Spleen (tissue), 13 donors: ENCODE measurements around the gene C4A. TPM values are rescaled to one million over a fixed set of nuclear protein-coding genes. Genes with fewer than 3 reads are reported as not detected.
"Not testable (repeated sequence)": the region's sequence is repeated elsewhere in the genome, so short reads cannot be mapped to it uniquely, and the experiment has no call there.

Source experiments
- DNase-seq: peaks from one replicate; pipeline ENCODE4 v3.0.0-alpha.2; 2020
- H3K27ac ChIP-seq, 8 donors: fragments of 200-600 bp; sonication (generic) in 7 of 8; 1 replicate in 4 of 8; 2 replicates in 4 of 8; pipeline versions ENCODE4 v1.5.0 to v1.8.0; 2016 to 2021; ENCODE audit warnings: inconsistent platforms in 4 of 8, mild to moderate bottlenecking in 4 of 8, moderate library complexity in 1 of 8
- H3K27me3 ChIP-seq, 7 donors: fragments of 200-600 bp; sonication (generic) in 6 of 7; replicated peaks in 1 of 7; 1 replicate in 4 of 7; 2 replicates in 3 of 7; pipeline versions ENCODE4 v1.5.0 to v1.8.0; 2016 to 2021; ENCODE audit warnings: inconsistent platforms in 3 of 7, mild to moderate bottlenecking in 1 of 7
- H3K36me3 ChIP-seq, 6 donors: fragments of 200-600 bp; sonication (generic) in 5 of 6; 1 replicate in 4 of 6; 2 replicates in 2 of 6; pipeline versions ENCODE4 v1.5.0 to v1.8.0; 2016 to 2021; ENCODE audit warnings: inconsistent platforms in 2 of 6
- H3K4me1 ChIP-seq, 6 donors: fragments of 200-600 bp; sonication (generic) in 5 of 6; 1 replicate in 3 of 6; 2 replicates in 3 of 6; pipeline versions ENCODE4 v1.5.0 to v1.8.0; 2016 to 2021; ENCODE audit warnings: inconsistent platforms in 3 of 6
- H3K4me3 ChIP-seq, 8 donors: fragments of 200-600 bp; sonication (generic) in 7 of 8; 1 replicate in 4 of 8; 2 replicates in 4 of 8; pipeline versions ENCODE4 v1.5.0 to v1.8.0; 2016 to 2021; ENCODE audit warnings: inconsistent platforms in 4 of 8, mild to moderate bottlenecking in 4 of 8, moderate library complexity in 2 of 8
- H3K9me3 ChIP-seq, 8 donors: fragments of 200-600 bp; sonication (generic) in 7 of 8; 1 replicate in 4 of 8; 2 replicates in 4 of 8; pipeline versions ENCODE4 v1.5.0 to v1.8.0; 2016 to 2021; ENCODE audit warnings: inconsistent platforms in 4 of 8
- POLR2A ChIP-seq, 3 donors: fragments of 450-650 bp; IDR thresholded peaks; one replicate each; pipeline ENCODE4 v1.5.1; 2017; ENCODE audit warnings: antibody characterized with exemption in 3 of 3, mild to moderate bottlenecking in 1 of 3
- POLR2AphosphoS5 ChIP-seq, 3 donors: sonication (generic); formaldehyde crosslinking; IDR thresholded peaks; one replicate each; pipeline ENCODE4 v1.5.1; 2017; ENCODE audit warnings: antibody characterized with exemption in 3 of 3
- WGBS, 5 donors: extraction: QIAGEN DNeasy Blood & Tissue Kit in 3 of 5; methylation state at CpG; one replicate each; pipeline versions ENCODE4 v1.1.5 to v1.1.7; 2013 to 2018; 5-methylcytosine and 5-hydroxymethylcytosine counted together
- intact Hi-C: fragments of 100-400 bp; cut with DNase I; formaldehyde crosslinking; loops from one replicate; pipeline ENCODE4 v1.15.0; 2023; ENCODE audit warnings: low total_unique reads
- long read RNA-seq, 2 donors: transcript quantifications; one replicate each; lab custom pipeline, GENCODE V29; 2026
- polyA plus RNA-seq, 3 donors: library from polyadenylated mRNA; stranded (reverse); fragments of 200-250 nt; gene quantifications; one replicate each; pipeline ENCODE4 v1.2.1, GENCODE V29; 2013
- total RNA-seq, 7 donors: library from RNA; depleted of rRNA in 3 of 7; stranded (reverse); fragments of >200 nt in 3 of 7; fragmentation: NEBNext Ultra II Directional in 4 of 7; extraction: Animal tissue kit (Norgen Biotek cat#: 25700) in 4 of 7; gene quantifications; one replicate each; pipeline versions ENCODE4 v1.1.0 to v1.2.1, GENCODE V29; 2016 to 2021
- TF ChIP-seq, protein P1 (sequence below), 11 experiments: fragments of 200-600 bp in 7 of 11; fragments of 450-650 bp in 4 of 11; sonication (generic) in 4 of 11; IDR thresholded peaks in 8 of 11; conservative IDR thresholded peaks in 3 of 11; 1 replicate in 7 of 11; 2 replicates in 4 of 11; pipeline versions ENCODE4 v1.4.0 to v1.8.0; 2016 to 2021; ENCODE audit warnings: antibody characterized with exemption in 11 of 11, inconsistent platforms in 4 of 11, mild to moderate bottlenecking in 1 of 11
- donor health status: healthy with polysubstance abuse.
- donor health status: DM: no; HTN: no; CAD: no; lungs with moderate emphysema.
- donor health status: DM: no; HTN: no; CAD: no.
- donor health status: Bipolar disorder and iron deficiency.
- donor health status: healthy.
- donor health status: DM: no; HTN: no; CAD: no.
- donor health status: DM: yes; HTN: yes; CAD: no.

C4A gene
- total RNA-seq (100 to 1,000 TPM; 101 to 332 (median 166) TPM), polyA plus RNA-seq (10 to 100 TPM; 50.1 to 58.3 (median 53.5) TPM)
- long read RNA-seq, donor 1, partial matches to known transcripts = 0 of 1 reads
- long read RNA-seq, donor 1, other reads (novel, unspliced or antisense) = 0 of 1 reads
- long read RNA-seq, donor 2 = 0 reads

DNA sequence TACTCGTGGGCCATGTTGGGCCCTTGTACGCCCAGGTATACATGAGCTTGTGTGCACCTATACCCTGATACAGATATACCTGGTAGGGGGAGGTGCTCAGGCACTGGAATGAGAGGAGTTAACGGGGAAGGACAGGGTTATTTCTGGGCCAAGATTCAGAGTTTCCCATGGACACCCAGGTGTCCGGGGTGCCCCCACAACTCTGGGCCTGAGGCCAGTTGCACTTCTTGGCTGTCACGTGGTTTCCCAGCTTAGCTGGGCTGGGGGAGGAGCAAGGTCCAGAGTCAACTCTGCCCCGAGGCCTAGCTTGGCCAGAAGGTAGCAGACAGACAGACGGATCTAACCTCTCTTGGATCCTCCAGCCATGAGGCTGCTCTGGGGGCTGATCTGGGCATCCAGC, at the start of gene C4A:
Gene C4A, plus strand, starts transcription at position 314 of the 400 bp plus-strand sequence. Its CDS starts 51 bp downstream, at position 365.
- intact Hi-C loops, H3K27me3 ChIP-seq, H3K27ac ChIP-seq, H3K4me3 ChIP-seq, DNase-seq, H3K9me3 ChIP-seq: not testable (repeated sequence)
- H3K4me1 ChIP-seq = peaks cover 0 to 11% (median 5%) of the 10 kb centered on the region in 6 donors
- WGBS, 5 donors = no CpG with 5 or more reads among the region's 7 CpGs
- H3K36me3 ChIP-seq = peaks cover 0 to 20% (median 10%) of the 10 kb centered on the region in 6 donors

- H3K27me3 ChIP-seq, H3K27ac ChIP-seq, intact Hi-C loops, H3K4me3 ChIP-seq, H3K9me3 ChIP-seq: not testable (repeated sequence)
- WGBS, 5 donors = 89 to 96% (median 93%) methylated on average over 2 to 32 of the region's 32 CpGs; no CpG with 5 or more reads in 1 of the 5 donors
- DNase-seq = peak; percentile 13
- Histone ChIP-seq H3K36me3 (peaks cover 0 to 17% (median 0%) of the 10 kb centered on the region in 6 donors), H3K4me1 (peaks cover 0 to 22% (median 0%) of the 10 kb centered on the region in 6 donors)
Measured at GRCh38 chr6:31932137-31932536, 49.7 kb upstream of the C4A start.

- Histone ChIP-seq H3K9me3 (no peaks in the 10 kb centered on the region), H3K4me3 (no peak overlapping the region), H3K4me1 (peaks cover 0 to 13% (median 0%) of the 10 kb centered on the region in 6 donors), H3K27ac (no peak overlapping the region), H3K36me3 (peaks cover 0 to 22% (median 0%) of the 10 kb centered on the region in 6 donors), H3K27me3 (no peaks in the 10 kb centered on the region)
- 76 to 90% (median 89%) methylated on average over 5 to 19 of the region's 19 CpGs for WGBS, 5 donors
- intact Hi-C loops = no loop called here
- DNase-seq = peak; percentile 67
- TF ChIP-seq POLR2AphosphoS5 (IDR thresholded peaks at IDR 0.05) (no peak), POLR2A (IDR thresholded peaks at IDR 0.05) (no peak)
- TF ChIP-seq, protein P1, sequence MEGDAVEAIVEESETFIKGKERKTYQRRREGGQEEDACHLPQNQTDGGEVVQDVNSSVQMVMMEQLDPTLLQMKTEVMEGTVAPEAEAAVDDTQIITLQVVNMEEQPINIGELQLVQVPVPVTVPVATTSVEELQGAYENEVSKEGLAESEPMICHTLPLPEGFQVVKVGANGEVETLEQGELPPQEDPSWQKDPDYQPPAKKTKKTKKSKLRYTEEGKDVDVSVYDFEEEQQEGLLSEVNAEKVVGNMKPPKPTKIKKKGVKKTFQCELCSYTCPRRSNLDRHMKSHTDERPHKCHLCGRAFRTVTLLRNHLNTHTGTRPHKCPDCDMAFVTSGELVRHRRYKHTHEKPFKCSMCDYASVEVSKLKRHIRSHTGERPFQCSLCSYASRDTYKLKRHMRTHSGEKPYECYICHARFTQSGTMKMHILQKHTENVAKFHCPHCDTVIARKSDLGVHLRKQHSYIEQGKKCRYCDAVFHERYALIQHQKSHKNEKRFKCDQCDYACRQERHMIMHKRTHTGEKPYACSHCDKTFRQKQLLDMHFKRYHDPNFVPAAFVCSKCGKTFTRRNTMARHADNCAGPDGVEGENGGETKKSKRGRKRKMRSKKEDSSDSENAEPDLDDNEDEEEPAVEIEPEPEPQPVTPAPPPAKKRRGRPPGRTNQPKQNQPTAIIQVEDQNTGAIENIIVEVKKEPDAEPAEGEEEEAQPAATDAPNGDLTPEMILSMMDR (IDR thresholded peaks at IDR 0.05 in 8 of 11, conservative IDR thresholded peaks at IDR 0.05 in 3 of 11) = no peak
Measured at GRCh38 chr6:31933537-31933936, 48.3 kb upstream of the C4A start.

DNA sequence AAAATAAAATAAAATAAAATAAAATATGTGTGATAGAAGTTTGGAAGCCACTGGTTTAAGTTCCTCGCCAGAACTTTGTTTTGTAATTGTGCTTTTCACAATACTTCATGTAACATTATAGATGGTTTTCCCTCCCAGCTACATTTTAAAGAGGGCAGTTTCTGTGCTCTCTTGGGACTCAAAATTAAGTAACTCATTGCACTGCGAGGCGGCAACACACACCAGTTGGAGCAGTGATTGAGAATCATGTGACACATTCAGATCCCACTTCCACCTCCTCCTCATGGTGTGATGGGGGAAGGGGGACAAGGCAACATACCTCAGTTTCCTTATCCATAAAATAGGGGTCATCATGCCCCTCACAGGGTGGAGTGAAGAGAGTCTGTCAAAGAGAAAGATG, 46.8 kb upstream of the C4A start:
- Histone ChIP-seq H3K27ac (no peak overlapping the region), H3K9me3 (no peaks in the 10 kb centered on the region), H3K36me3 (peaks cover 0 to 36% (median 0%) of the 10 kb centered on the region in 6 donors), H3K4me1 (no peaks in the 10 kb centered on the region), H3K4me3 (no peak overlapping the region), H3K27me3 (no peaks in the 10 kb centered on the region)
- TF ChIP-seq POLR2AphosphoS5 (IDR thresholded peaks at IDR 0.05) (no peak), POLR2A (IDR thresholded peaks at IDR 0.05) (no peak)
- TF ChIP-seq, protein P1 (IDR thresholded peaks at IDR 0.05 in 8 of 11, conservative IDR thresholded peaks at IDR 0.05 in 3 of 11) = no peak
- 50 to 85% (median 62%) methylated on average over 3 of the region's 3 CpGs for WGBS, 5 donors
- intact Hi-C loops = no loop called here
- peak; percentile 6 for DNase-seq

GRCh38 chr6:31935823-31936222, 46.0 kb upstream of the C4A start:
- Histone ChIP-seq H3K4me3 (no peak overlapping the region), H3K36me3 (peaks cover 0 to 45% (median 0%) of the 10 kb centered on the region in 6 donors), H3K27me3 (no peaks in the 10 kb centered on the region), H3K9me3 (no peaks in the 10 kb centered on the region), H3K4me1 (no peaks in the 10 kb centered on the region), H3K27ac (no peak overlapping the region)
- intact Hi-C loops = no loop called here
- TF ChIP-seq POLR2A (IDR thresholded peaks at IDR 0.05) = no peak
- TF ChIP-seq, protein P1 (IDR thresholded peaks at IDR 0.05 in 8 of 11, conservative IDR thresholded peaks at IDR 0.05 in 3 of 11) = no peak
- no peak for TF ChIP-seq POLR2AphosphoS5 (IDR thresholded peaks at IDR 0.05)
- 79 to 87% (median 85%) methylated on average over 9 of the region's 9 CpGs for WGBS, 5 donors
- DNase-seq = peak; percentile 29
